Left kidney (tissue), 2 donors: Measurements from ENCODE around the gene KATNAL1. TPM values are rescaled to one million over a fixed set of nuclear protein-coding genes. Genes with fewer than 3 reads are reported as not detected.
"Not testable (repeated sequence)": the region's sequence is repeated elsewhere in the genome, so short reads cannot be mapped to it uniquely, and the experiment has no call there.

Source experiments
- DNase-seq: peaks from one replicate; pipeline ENCODE4 v3.0.0-alpha.2; 2013
- polyA plus RNA-seq: library from polyadenylated mRNA; unstranded; fragments of 120-200 nt; gene quantifications from one replicate; pipeline ENCODE4 v1.2.1, GENCODE V29; 2013; ENCODE audit not compliant: insufficient read length

KATNAL1 gene
- polyA plus RNA-seq, 1 donor, result 16.7 TPM

DNA sequence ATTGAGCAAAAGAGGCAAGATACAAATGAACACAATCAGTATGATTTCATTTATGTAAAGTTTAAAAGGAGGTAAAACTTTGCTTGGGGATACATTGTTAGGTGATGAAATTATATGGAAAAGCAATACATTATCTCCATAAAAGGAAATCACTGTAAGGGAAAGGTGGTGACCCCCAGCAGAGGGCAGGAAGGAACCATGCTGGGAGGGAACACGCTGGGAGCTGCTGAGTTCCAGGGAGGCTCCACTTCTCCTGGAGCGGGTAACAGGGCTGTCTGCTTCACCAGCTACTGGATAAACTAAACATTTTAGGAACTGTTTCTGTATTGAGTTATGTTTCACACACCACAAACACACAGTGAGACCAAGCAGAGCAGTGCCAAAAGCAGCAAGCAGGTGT, 91.2 kb downstream of the KATNAL1 start:
- DNase-seq, result no peak

GRCh38 chr13:30212256-30212655, 95.1 kb downstream of the KATNAL1 start:
- no peak for DNase-seq

GRCh38 chr13:30211745-30212144, 95.6 kb downstream of the KATNAL1 start:
- DNase-seq, result no peak

DNA sequence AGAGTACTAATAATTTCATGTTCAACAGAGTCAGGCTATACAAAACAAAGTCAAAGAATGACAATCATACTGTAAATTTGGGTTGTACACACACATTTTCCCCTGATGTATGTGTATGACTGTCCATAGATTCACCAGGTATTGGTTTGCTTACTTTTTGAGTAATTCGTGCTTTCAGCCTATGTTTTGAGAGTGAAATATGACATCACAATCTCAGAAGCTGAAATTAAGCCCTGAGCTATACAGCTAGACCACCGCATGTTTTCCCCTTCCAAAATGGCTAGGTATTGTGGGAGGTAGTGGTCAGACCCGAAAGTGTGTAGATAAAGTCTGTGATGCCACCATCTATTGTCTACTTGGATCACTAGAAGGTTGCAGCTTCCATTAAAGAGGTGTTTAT, 102.8 kb downstream of the KATNAL1 start:
- DNase-seq, result no peak

GRCh38 chr13:30196025-30196424, 111.3 kb downstream of the KATNAL1 start:
- DNase-seq, result no peak

DNA sequence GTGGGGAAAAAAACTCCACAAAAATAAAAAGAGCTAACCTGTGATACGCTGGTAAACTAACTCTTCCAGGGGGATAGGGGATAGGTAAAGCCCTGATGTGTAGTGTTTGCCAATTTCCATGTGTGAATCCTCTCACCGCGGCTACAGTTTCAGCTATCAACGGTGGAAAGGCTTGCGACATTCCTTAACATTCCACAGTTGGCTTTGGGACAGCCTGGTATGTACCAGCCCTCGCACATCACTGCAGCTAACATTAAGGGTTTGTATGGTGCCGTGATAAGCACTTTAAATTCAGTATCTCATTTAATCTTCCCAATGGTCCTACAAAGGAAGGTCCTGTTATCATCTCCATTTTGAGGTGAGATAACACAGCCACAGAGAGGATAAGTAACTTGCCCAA, 112.4 kb downstream of the KATNAL1 start:
- no peak for DNase-seq

DNA sequence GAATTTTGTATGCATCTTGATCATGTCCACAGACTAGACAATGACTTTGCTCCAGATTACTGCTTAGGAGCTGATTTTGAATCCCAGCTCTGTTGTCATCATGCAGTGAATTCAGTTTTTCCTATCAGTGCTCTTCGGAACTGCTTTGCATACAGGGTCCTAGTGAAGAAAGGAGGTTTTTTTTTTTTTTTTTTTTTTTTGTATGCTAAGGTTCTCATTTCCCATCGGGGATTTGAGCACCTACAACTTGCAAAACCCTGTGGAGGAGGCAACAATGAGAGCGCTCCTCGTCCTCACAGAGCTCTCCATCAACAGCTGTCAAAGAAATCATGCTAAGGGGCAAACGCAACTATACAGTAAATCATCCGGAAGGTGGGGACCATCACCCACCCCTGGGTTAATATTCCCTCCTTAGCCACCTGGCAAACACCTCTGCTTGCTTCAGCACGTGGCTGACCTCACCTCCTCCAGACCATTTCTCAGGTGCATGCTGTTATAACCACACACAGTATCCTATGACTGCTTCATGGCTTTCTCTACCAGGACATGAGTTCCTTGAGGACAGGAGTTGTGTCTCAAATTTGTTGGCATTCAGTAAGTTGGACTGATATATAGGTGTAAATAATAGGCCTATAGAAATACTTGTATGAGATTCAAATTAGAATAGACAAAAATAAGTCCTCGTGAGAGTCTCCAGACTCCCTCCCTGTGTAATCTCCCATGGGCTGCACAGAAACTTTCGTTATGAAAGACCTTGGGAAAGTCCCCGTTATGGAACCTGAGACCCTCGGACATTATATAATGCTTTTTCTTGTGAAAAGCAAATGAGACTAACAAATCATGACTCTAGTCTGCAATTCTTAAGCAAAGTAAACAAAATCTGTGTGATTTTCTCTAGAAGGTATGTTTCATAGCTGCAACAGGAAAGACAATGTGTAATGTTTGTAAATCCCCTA, 113.8 kb downstream of the KATNAL1 start:
- no peak for DNase-seq

DNA sequence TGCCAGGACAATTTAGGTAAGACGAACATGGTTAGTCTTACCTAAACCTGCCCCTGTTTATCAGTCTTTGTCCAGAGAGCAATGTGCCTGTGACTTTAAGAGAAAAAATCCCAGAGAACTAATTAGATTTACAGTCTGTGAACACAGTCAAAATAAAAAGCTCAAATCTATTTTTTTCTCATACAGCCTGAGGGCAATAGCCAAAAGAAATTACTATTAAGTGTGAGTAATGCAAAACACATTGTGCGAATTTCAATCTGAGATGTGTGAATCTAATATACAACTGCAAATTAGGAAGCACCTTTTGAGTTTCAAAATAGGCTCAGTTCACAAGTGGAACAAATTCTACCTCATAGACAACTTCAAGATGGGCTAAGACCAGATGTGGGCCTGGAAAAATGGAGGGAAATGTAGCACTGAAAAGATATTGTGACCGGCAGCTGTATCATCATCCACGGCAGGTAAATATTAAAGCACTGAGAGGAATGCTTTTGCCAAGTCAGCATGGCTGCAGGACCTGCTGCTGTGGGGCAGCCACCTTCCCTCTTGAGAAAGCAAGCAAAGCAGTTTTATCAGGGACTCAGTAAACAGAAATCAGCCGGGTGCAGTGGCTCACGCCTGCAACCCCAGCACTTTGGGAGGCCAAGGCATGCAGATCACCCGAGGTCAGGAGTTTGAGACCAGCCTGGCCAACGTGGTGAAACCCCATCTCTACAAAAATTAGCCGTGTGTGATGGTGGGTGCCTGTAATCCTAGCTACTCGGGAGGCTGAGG, 114.8 kb downstream of the KATNAL1 start:
- DNase-seq, result no peak

- no peak for DNase-seq
Observed at GRCh38 chr13:30191491-30192100, 115.8 kb downstream of the KATNAL1 start.

DNA sequence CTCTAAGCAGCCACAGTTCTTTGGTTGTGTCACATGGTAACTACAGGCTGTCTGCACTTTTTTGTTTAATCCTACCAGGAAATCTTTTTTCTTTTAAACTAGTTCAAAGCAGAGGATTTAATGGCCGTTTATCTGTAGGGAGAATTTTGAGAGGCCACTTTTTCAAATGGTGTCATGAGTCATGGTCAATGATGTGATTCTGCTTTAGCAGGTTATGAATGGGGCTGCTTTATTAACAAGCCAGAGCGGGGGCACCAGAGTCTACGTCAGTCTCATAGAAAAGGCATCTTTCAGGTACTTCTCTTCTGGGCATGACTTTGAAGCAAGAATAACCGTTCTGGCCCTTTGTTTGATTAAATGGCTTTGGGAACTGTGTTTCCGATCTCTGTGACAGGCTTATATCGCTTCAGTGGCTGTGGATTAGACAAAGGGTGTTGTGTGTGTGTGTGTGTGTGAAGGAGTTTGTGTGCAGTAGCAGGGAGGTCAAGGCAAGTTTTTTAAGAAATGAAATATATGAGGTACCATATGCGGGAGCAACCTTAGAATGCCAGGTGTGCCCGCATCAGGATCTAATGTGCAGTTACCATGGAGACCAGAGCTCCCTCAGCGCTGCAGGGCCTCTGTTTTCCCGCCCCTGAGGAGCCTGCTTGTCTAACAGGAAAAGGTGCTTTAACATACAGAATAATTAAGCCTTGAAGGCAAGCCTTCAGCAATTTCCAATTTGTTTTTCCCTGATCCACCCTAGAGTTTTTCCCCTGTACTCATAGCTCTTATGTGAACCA, 120.5 kb downstream of the KATNAL1 start:
- DNase-seq, result no peak

GRCh38 chr13:30181888-30182651, 125.3 kb downstream of the KATNAL1 start:
- no peak for DNase-seq

DNA sequence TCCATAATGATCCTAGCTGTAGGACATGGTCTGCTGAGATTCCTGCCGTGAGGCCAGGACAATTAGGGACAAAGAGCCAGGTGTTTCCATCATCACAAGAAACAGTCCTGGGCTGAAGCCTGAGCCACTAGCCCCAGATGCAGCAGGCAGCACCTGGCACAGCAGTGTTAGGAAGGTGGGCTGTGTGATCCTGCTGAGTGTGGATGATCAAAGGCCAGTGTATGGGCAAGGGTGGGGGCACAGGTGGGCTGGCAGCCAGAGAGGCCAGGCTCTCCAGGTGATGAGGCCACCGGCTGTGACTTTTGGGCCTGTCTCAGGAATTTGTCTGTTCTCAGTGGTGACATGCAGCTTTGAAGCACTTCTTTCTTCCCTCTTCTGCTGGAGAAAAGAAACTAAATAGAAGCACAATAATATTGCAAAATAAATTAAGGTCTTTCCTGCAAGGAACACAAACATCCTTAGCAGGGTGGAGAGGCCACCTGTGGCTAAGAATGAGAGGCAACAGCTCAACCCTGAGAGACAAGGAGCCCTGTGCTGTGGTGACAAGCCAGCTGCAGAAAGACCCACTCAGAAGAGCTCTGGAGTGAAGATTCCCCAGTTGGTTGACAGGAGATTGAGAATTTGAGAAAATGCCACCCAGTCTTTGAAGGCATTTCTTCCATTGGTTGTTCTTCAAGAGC, 127.6 kb downstream of the KATNAL1 start:
- DNase-seq, result no peak

- DNase-seq, result no peak
Observed at GRCh38 chr13:30178976-30179375, 128.4 kb downstream of the KATNAL1 start.

DNA sequence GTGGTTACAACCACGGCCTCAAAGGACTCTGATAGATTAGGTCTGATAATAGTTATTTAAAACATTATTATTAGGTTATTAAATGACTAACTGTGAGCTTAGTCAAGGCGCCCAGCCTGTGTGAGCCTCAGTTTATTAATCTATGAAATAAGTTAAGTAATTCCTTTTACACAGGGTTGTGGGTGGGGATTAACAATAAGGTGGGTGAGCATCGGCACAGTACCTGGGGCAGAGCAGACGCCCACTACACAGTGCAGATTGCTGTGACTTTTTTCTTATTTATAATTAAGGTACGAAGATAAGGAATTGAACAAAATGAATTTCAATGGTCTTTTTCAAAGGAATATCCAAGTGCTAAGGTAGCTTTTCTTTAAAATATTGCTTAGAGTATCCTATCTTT, 132.2 kb downstream of the KATNAL1 start:
- no peak for DNase-seq

GRCh38 chr13:30174250-30174649, 133.1 kb downstream of the KATNAL1 start:
- DNase-seq, result not testable (repeated sequence)

- no peak for DNase-seq
Observed at GRCh38 chr13:30173303-30173610, 134.1 kb downstream of the KATNAL1 start.

DNA sequence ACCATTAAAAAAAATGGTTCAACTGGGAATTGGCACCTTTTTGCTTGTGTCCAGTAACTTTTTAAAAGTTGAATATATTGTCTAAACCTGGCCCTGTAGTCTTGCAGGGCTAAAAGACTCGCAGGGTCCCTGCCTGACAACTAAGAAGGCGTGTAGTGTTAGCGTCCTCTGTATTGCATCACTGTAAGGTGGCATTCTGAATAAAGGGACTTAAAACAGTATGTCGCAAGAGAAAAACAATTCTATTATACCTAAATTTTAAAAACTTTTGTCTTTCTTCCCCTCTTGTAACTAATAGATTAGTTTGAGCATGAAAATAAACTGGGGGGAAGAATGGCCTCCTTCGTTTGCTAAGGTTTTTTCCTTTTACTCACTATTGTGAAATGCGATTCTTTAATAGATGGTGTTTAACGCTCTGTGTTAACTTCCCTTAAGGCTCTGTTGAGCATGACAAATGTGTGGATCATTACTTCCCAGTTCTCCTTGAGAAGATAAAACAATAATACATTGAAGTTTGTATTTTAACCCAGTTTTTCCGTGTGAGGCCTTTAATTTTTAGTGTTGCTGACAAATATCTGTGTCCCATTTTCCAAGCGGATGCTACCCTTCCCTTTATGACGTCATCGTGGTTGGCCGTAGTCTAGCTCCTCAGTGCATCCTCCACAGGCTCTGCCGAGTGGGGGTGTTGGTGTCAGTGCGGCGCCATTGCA, 134.6 kb downstream of the KATNAL1 start:
- DNase-seq, result no peak

- DNase-seq, result no peak
Observed at GRCh38 chr13:30170569-30170968, 136.8 kb downstream of the KATNAL1 start.

DNA sequence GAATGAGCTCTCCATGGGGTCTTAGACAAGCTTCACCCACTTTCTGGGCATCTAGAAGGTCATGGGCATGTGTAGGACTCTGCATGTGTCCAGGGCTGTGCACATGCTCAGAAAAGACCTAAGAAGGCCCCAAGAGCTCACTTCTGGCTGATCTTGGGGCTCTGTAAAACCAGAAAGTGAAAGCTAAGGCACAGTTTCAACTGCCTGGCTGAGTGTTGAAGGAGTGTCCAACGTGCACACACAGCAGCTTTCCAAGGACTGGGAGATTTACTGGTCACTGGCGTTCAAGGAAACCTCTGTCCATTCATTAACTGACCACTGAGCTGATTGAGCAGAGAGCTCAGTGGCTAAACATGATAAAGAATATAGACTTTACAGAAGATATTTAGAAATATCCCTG, 137.9 kb downstream of the KATNAL1 start:
- DNase-seq, result no peak

GRCh38 chr13:30165796-30166195, 141.6 kb downstream of the KATNAL1 start:
- no peak for DNase-seq
